HG02610 (cell line): Measurements from ENCODE around the gene CCNY.

Experiments
- ATAC-seq: cut with Tn5 transposase; IDR thresholded peaks from one replicate; pipeline ENCODE4 v1.9.1; 2021; ENCODE audit warnings: mild to moderate bottlenecking, moderate library complexity; ENCODE audit not compliant: unreplicated experiment

CCNY gene

DNA sequence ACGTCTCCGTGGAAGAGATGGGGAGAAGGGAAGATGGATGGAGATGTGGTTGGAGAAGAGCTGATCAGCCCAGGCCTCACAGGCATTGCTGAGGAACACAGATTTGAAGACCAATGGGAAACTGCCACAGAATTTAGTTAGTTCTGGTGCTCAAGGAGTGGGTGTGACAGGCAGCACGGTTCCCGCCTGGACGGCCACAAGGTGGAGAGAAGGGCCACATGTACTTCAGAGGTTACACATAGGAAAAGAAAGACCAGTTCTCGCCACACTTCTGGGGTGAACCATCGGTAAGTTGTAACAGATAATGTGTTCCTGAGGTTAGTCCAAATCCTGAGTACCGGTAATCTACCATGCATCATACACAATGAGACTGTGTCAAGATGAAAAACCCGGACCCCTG is 239.3 kb downstream of the CCNY start:
- ATAC-seq, result no peak

DNA sequence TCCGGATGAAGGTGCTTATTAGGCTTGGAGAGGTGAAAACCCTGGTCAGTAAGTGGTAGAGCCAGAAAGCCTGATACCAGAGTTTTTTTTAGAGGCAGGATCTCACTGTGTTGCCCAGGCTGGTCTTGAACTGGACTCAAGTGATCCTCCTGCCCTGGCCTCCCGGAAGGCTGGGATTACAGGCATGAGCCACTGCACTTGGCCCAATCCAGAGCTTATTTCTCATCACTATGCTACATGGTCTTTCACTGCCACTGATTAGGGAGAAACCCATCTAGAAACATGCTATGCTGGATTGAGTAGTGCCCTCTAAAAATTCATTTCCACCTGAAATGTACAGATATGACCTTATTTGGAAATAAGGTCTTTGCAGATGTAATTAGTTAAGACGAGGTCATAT is 240.4 kb downstream of the CCNY start:
- ATAC-seq, result no peak

DNA sequence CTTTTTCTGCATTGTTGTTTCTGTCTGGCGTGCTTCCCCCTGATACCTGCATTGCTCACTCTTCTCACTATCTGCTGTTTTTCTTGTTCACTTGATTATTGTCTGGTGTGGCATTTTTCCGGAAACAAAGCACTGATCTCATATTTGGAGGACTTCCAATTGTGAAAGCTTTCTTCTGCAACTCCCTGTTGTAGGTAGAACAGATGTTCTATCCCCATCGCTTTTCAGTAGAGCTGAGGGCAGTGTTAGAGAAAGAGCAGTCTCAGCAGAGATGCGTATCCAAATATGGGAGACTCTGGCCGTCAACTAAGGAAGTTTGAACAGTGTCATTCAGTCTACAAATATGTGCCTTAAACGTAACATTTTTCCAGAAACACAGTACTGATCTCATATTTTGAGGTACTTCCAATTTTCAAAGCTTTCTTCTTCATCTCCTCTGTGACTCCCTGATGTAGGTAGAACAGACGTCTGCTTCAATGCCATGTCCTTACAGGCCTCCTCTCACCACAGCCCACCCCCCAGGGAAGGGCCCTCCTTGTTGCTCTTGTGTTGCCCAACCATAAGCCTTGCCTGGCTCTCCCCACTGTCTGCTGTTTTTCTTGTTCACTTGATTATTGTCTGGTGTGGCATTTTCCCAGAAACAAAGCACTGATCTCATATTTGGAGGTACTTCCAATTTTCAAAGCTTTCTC is 241.8 kb downstream of the CCNY start:
- no peak for ATAC-seq

GRCh38 chr10:35578618-35578956 is 242.3 kb downstream of the CCNY start:
- ATAC-seq, result no peak

DNA sequence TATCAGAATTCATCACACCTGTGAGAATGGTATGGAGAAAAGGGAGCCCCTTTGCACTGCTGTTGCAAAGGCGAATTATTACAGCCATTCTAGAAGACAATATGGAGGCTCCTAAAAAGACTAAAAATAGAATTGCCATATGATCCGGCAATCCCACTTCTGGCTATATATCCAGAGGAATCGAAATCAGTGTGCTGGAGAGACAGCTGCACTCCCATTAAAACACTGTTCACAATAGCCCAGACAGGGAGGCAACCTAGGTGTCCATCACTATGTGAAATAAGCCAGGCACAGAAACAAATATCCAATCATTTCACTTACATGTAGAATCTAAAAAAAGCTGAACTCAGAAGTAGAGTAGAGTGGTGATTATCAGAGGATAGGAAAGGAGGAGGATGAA is 242.8 kb downstream of the CCNY start:
- no peak for ATAC-seq

DNA sequence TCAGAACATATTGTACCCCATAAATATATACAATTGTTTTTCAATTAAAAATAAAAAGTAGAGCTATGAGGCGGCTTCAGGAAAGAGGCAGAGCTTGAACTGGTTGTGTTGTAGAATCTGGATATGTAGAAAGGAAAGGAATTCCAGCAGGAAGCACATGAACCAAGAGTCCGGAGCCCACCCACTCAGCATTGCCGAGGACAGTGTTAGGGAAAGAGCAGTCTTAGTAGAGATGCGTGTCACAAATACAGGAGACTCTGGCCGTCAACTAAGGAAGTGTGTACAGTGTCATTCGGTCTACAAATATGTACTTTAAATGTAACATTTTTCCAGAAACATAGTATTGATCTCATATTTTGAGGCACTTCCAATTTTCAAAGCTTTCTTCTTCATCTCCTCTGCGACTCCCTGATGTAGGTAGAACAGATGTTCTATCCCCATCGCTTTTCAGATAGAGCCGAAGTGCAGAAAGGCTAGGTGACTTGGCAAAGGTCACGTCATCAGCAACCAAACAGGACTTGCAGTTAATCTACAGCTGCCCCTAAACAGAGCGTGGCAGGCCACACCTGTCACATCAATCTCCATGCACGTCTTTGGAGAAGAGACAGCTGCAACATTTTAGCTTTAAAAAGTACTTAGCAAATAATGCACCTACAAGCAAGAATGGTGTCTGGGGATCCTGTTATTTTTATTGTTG is 243.6 kb downstream of the CCNY start:
- no peak for ATAC-seq

DNA sequence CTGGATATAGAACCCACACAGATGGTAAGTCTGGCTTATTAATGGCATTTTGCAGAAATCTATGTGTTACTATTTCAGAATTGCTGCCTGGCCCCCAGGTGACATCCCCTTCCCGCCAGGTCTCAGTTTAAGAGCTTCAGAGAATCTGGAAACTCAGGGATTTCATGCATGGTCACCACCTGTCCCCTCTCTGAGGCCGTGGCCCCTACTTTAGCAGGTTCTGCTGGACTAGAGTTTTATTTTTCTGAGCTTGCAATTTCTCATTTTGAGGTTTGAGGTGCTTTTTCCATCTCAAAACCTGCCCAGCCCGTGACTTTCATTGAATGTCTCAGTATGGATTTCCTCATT is 244.1 kb downstream of the CCNY start:
- ATAC-seq, result no peak

DNA sequence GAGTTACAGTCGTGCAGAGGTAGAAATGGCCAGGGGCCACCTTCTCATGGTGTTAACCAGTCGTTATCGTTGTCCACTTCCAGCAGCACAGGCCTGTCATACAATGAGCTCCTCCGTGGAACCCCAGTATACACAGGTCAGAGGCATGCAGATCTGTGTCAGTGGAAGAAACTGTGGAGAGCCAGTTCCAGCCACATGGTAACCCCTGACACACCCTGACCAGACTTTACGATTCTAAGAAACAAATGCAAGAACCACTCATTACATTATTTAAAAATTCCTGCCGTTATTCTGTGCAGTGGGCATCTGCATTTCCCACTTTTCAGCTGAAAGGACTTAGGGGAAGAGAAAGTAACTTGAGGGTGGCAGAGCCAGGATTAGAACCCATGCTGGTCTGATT is 245.3 kb downstream of the CCNY start:
- no peak for ATAC-seq

- no peak for ATAC-seq
Measured at GRCh38 chr10:35584946-35585345, 248.6 kb downstream of the CCNY start.

DNA sequence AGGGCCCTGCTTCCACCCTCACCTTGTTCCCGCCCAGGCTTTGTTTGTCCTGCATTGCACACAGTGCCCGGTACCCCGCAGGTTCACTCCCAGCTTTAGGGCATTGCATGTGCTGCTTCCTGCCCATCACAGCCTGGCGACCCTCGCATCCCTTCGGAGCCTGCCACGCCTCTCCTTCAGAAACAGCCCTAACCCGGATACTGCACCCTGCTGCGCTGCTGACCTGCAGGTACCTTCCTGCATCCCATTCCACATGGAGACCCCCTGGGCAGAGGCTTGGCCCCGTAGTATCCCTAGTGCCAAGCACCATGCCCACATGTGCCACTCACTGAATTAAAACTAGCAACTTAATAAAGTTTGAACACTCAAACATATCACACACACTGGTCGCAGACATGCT is 249.0 kb downstream of the CCNY start:
- no peak for ATAC-seq

GRCh38 chr10:35585903-35586535 is 249.7 kb downstream of the CCNY start:
- ATAC-seq, result no peak

DNA sequence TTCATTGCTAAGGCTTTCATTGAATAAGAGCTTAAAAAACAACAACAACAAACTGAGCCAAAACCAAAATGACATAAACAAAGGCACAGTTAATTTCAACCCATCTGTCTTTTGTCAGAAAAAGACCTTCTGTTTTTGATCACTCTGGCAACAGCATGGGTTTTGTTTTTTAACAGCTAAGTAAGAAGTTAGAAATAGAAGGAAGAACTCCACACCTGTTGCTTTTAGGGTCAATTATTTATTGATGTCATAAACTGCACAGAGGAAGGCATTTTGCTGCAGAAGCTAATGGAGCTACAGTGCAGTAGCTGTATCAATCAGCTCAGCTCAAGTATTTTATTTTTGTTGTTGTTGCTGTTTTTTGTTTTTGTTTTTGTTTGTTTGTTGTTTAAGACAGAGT is 252.5 kb downstream of the CCNY start:
- no peak for ATAC-seq

GRCh38 chr10:35592441-35592840 is 256.1 kb downstream of the CCNY start:
- ATAC-seq, result no peak

GRCh38 chr10:35594115-35595079 is 258.1 kb downstream of the CCNY start:
- ATAC-seq, result no peak

GRCh38 chr10:35595106-35595505 is 258.8 kb downstream of the CCNY start:
- no peak for ATAC-seq

DNA sequence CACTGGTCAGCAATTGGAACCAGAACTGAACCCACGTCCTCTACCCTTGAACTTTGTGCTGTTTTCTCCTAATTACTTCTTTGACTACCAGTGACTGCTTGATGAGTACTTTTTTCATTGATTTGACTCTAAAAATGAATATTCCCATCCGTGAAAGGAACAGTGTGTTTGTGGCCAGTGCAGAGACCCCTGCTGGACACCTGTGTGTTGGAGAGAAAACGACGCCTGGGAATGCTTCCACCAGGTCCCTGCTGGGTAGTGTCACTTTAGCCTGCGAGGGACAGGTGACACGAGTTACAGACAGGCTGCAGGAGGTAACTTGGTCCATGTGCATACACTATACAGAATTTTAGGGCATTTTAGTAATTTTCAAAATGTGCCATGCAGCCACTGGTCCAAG is 262.1 kb downstream of the CCNY start:
- no peak for ATAC-seq

GRCh38 chr10:35600193-35600592 is 263.9 kb downstream of the CCNY start:
- no peak for ATAC-seq

- no peak for ATAC-seq
Measured at GRCh38 chr10:35605191-35605590, 268.9 kb downstream of the CCNY start, which contains the start of gene GJD4. GJD4 (plus strand) TSS chr10:35605341; CDS start chr10:35605568, 227 bp downstream.

- no peak for ATAC-seq
Measured at GRCh38 chr10:35606430-35606829, 270.1 kb downstream of the CCNY start.

- no peak for ATAC-seq
Measured at GRCh38 chr10:35607475-35608327, 271.4 kb downstream of the CCNY start.
